GM18909 (cell line): ENCODE results near the gene PRDX6.

Experiments
- ATAC-seq: cut with Tn5 transposase; IDR thresholded peaks from one replicate; pipeline ENCODE4 v1.9.1; 2021; ENCODE audit warnings: mild to moderate bottlenecking; ENCODE audit not compliant: unreplicated experiment, poor library complexity

The PRDX6 gene

GRCh38 chr1:173536223-173536622, 59.1 kb downstream of the PRDX6 start:
- ATAC-seq, result no peak
